Measurements from ENCODE around the gene MLLT10. TPM values are rescaled to one million over a fixed set of nuclear protein-coding genes. Genes with fewer than 3 reads are reported as not detected.
A peak's percentile ranks its signal among the peaks of the same experiment; 100 is the strongest.

The MLLT10 gene
- total RNA-seq, 1 donor from 2014 or later: 50.9 TPM

GRCh38 chr10:21498377-21498776, 35.7 kb upstream of the MLLT10 start:
- Mint-ChIP-seq H3K4me3 (ENCODE audit: unreplicated experiment) (peak overlapping the region; percentile 6), H3K27ac (ENCODE audit: unreplicated experiment) (no peak overlapping the region), H3K27me3 (ENCODE audit: unreplicated experiment) (peaks cover 14% of the 10 kb centered on the region), H3K9me3 (ENCODE audit: unreplicated experiment) (peaks cover 14% of the 10 kb centered on the region), H3K36me3 (ENCODE audit: unreplicated experiment) (no peaks in the 10 kb centered on the region), H3K4me1 (ENCODE audit: low read depth, unreplicated experiment) (peaks cover 20% of the 10 kb centered on the region)
- DNase-seq: no peak
- no peak for TF ChIP-seq CTCF (IDR thresholded peaks at IDR 0.05; ENCODE audit: partially characterized antibody, unreplicated experiment)

- Mint-ChIP-seq H3K9me3 (ENCODE audit: unreplicated experiment) (peaks cover 14% of the 10 kb centered on the region), H3K4me1 (ENCODE audit: low read depth, unreplicated experiment) (peaks cover 26% of the 10 kb centered on the region), H3K4me3 (ENCODE audit: unreplicated experiment) (peak overlapping the region; percentile 7), H3K27ac (ENCODE audit: unreplicated experiment) (no peak overlapping the region), H3K27me3 (ENCODE audit: unreplicated experiment) (peaks cover 14% of the 10 kb centered on the region), H3K36me3 (ENCODE audit: unreplicated experiment) (no peaks in the 10 kb centered on the region)
- TF ChIP-seq CTCF (IDR thresholded peaks at IDR 0.05; ENCODE audit: partially characterized antibody, unreplicated experiment): no peak
- no peak for DNase-seq
Observed at GRCh38 chr10:21498986-21499385, 35.0 kb upstream of the MLLT10 start.

GRCh38 chr10:21499701-21500577, 34.1 kb upstream of the MLLT10 start:
- Mint-ChIP-seq H3K27me3 (ENCODE audit: unreplicated experiment) (peaks cover 11% of the 10 kb centered on the region), H3K27ac (ENCODE audit: unreplicated experiment) (no peak overlapping the region), H3K36me3 (ENCODE audit: unreplicated experiment) (no peaks in the 10 kb centered on the region), H3K4me3 (ENCODE audit: unreplicated experiment) (peak overlapping the region; percentile 7), H3K4me1 (ENCODE audit: low read depth, unreplicated experiment) (peaks cover 27% of the 10 kb centered on the region), H3K9me3 (ENCODE audit: unreplicated experiment) (peaks cover 14% of the 10 kb centered on the region)
- TF ChIP-seq CTCF (IDR thresholded peaks at IDR 0.05; ENCODE audit: partially characterized antibody, unreplicated experiment): no peak
- DNase-seq: peak; percentile 58

- Mint-ChIP-seq H3K4me3 (ENCODE audit: unreplicated experiment) (peak overlapping the region; percentile 46), H3K4me1 (ENCODE audit: low read depth, unreplicated experiment) (peaks cover 26% of the 10 kb centered on the region), H3K36me3 (ENCODE audit: unreplicated experiment) (no peaks in the 10 kb centered on the region), H3K27ac (ENCODE audit: unreplicated experiment) (no peak overlapping the region), H3K27me3 (ENCODE audit: unreplicated experiment) (peaks cover 6% of the 10 kb centered on the region), H3K9me3 (ENCODE audit: unreplicated experiment) (peaks cover 10% of the 10 kb centered on the region)
- no peak for DNase-seq
- TF ChIP-seq CTCF (IDR thresholded peaks at IDR 0.05; ENCODE audit: partially characterized antibody, unreplicated experiment): no peak
Observed at GRCh38 chr10:21500578-21500910, 33.5 kb upstream of the MLLT10 start.

- Mint-ChIP-seq H3K27ac (ENCODE audit: unreplicated experiment) (no peak overlapping the region), H3K4me1 (ENCODE audit: low read depth, unreplicated experiment) (peaks cover 29% of the 10 kb centered on the region), H3K27me3 (ENCODE audit: unreplicated experiment) (peaks cover 10% of the 10 kb centered on the region), H3K36me3 (ENCODE audit: unreplicated experiment) (no peaks in the 10 kb centered on the region), H3K4me3 (ENCODE audit: unreplicated experiment) (peak overlapping the region; percentile 46), H3K9me3 (ENCODE audit: unreplicated experiment) (peaks cover 10% of the 10 kb centered on the region)
- no peak for DNase-seq
- no peak for TF ChIP-seq CTCF (IDR thresholded peaks at IDR 0.05; ENCODE audit: partially characterized antibody, unreplicated experiment)
Observed at GRCh38 chr10:21501091-21501490, 32.9 kb upstream of the MLLT10 start.
